Trophoblast cell (in vitro differentiated cells and primary cell): ENCODE results near the gene NEUROD2.

Experiments used
- DNase-seq, 2 donors: peaks; one replicate each; pipeline ENCODE4 v3.0.0-alpha.2; 2016
- H2AFZ ChIP-seq: 2 replicates; pipeline ENCODE4 v1.6.1; 2013; ENCODE audit warnings: low read length, moderate library complexity, mild to moderate bottlenecking; ENCODE audit not compliant: insufficient read depth, poor library complexity
- H2AK5ac ChIP-seq: 2 replicates; pipeline ENCODE4 v1.6.1; 2013; ENCODE audit warnings: mild to moderate bottlenecking, low read length
- H2BK120ac ChIP-seq: 2 replicates; pipeline ENCODE4 v1.6.1; 2013; ENCODE audit warnings: low read length, mild to moderate bottlenecking, moderate library complexity; ENCODE audit not compliant: insufficient read depth, poor library complexity
- H2BK12ac ChIP-seq: 2 replicates; pipeline ENCODE4 v1.6.1; 2013; ENCODE audit warnings: mild to moderate bottlenecking, low read length, moderate library complexity
- H2BK5ac ChIP-seq: 2 replicates; pipeline ENCODE4 v1.6.1; 2013; ENCODE audit warnings: low read length, low read depth, moderate library complexity, mild to moderate bottlenecking; ENCODE audit not compliant: poor library complexity
- H3K14ac ChIP-seq: 2 replicates; pipeline ENCODE4 v1.6.1; 2013; ENCODE audit warnings: mild to moderate bottlenecking, low read length
- H3K18ac ChIP-seq: 2 replicates; pipeline ENCODE4 v1.6.1; 2013; ENCODE audit warnings: mild to moderate bottlenecking, low read length
- H3K23ac ChIP-seq: 2 replicates; pipeline ENCODE4 v1.6.1; 2013; ENCODE audit warnings: low read length
- H3K27ac ChIP-seq: 2 replicates; pipeline ENCODE4 v1.5.1; 2013; ENCODE audit warnings: low read depth, mild to moderate bottlenecking, inconsistent platforms, low read length, moderate library complexity
- H3K27me3 ChIP-seq: 2 replicates; pipeline ENCODE4 v1.6.1; 2013; ENCODE audit warnings: inconsistent platforms, mild to moderate bottlenecking, low read length, moderate library complexity; ENCODE audit not compliant: insufficient read depth
- H3K36me3 ChIP-seq, 2 experiments: 1 replicate in 1 of 2; 2 replicates in 1 of 2; pipeline ENCODE4 v1.6.1; 2013; ENCODE audit warnings: low read length in 2 of 2, mild to moderate bottlenecking in 2 of 2, moderate library complexity in 1 of 2; ENCODE audit not compliant: insufficient read depth in 2 of 2, control insufficient read depth in 1 of 2
- H3K4ac ChIP-seq: 2 replicates; pipeline ENCODE4 v1.6.1; 2013; ENCODE audit warnings: low read depth, mild to moderate bottlenecking, low read length, moderate library complexity
- H3K4me1 ChIP-seq, 2 experiments: 1 replicate in 1 of 2; 2 replicates in 1 of 2; pipeline ENCODE4 v1.6.1; 2013; ENCODE audit warnings: low read length in 2 of 2, mild to moderate bottlenecking in 2 of 2, moderate library complexity in 1 of 2; ENCODE audit not compliant: insufficient read depth in 2 of 2, control insufficient read depth in 1 of 2
- H3K4me2 ChIP-seq: 2 replicates; pipeline ENCODE4 v1.6.1; 2013; ENCODE audit warnings: inconsistent platforms, mild to moderate bottlenecking, low read length, moderate library complexity
- H3K4me3 ChIP-seq: 2 replicates; pipeline ENCODE4 v1.5.1; 2013; ENCODE audit warnings: mild to moderate bottlenecking, low read depth, low read length, inconsistent platforms
- H3K79me1 ChIP-seq: one replicate; pipeline ENCODE4 v1.6.1; 2013; ENCODE audit warnings: low read length
- H3K79me2 ChIP-seq: 2 replicates; pipeline ENCODE4 v1.6.1; 2013; ENCODE audit warnings: low read length, mild to moderate bottlenecking; ENCODE audit not compliant: control insufficient read depth, insufficient read depth, poor library complexity
- H3K9ac ChIP-seq: 2 replicates; pipeline ENCODE4 v1.6.1; 2013; ENCODE audit warnings: mild to moderate bottlenecking, low read length
- H3K9me3 ChIP-seq: 2 replicates; pipeline ENCODE4 v1.6.1; 2013; ENCODE audit warnings: low read depth, mild to moderate bottlenecking, control low read depth, inconsistent platforms, low read length; ENCODE audit not compliant: insufficient read depth
- H4K12ac ChIP-seq: 2 replicates; pipeline ENCODE4 v1.6.1; 2013; ENCODE audit warnings: low read depth, mild to moderate bottlenecking, low read length, moderate library complexity
- H4K8ac ChIP-seq: 2 replicates; pipeline ENCODE4 v1.6.1; 2013; ENCODE audit warnings: low read depth, mild to moderate bottlenecking, low read length, moderate library complexity
- H4K91ac ChIP-seq: one replicate; pipeline ENCODE4 v1.6.1; 2013; ENCODE audit warnings: low read depth, mild to moderate bottlenecking, low read length, moderate library complexity
- WGBS: extraction: QIAGEN DNeasy Blood & Tissue Kit; methylation state at CpG from one replicate; pipeline ENCODE4 v1.1.7; 2013; ENCODE audit warnings: missing lambda C conversion rate; ENCODE audit not compliant: insufficient read length, insufficient coverage; ENCODE audit errors: extremely low coverage; 5-methylcytosine and 5-hydroxymethylcytosine counted together

Gene NEUROD2

GRCh38 chr17:39563476-39563875 is 44.2 kb downstream of the NEUROD2 start:
- Histone ChIP-seq H4K91ac (no peak overlapping the region), H3K4ac (no peak overlapping the region), H4K8ac (no peak overlapping the region), H3K9ac (no peak overlapping the region), H2BK120ac (no peak overlapping the region), H3K36me3 (peaks cover 3 to 5% of the 10 kb centered on the region in 2 experiments), H2BK12ac (no peak overlapping the region), H3K18ac (no peak overlapping the region), H3K4me1 (no peaks in the 10 kb centered on the region), H2BK5ac (no peak overlapping the region), H3K4me2 (no peak overlapping the region), H4K12ac (no peak overlapping the region), H3K27me3 (no peaks in the 10 kb centered on the region), H3K23ac (no peak overlapping the region), H3K79me1 (no peaks in the 10 kb centered on the region), H2AFZ (no peak overlapping the region), H3K79me2 (no peaks in the 10 kb centered on the region), H3K27ac (no peak overlapping the region), H3K4me3 (no peak overlapping the region), H3K14ac (no peak overlapping the region), H2AK5ac (no peak overlapping the region), H3K9me3 (no peaks in the 10 kb centered on the region)
- DNase-seq, result no peak
- WGBS, result no CpG with 5 or more reads among the region's 17 CpGs

DNA sequence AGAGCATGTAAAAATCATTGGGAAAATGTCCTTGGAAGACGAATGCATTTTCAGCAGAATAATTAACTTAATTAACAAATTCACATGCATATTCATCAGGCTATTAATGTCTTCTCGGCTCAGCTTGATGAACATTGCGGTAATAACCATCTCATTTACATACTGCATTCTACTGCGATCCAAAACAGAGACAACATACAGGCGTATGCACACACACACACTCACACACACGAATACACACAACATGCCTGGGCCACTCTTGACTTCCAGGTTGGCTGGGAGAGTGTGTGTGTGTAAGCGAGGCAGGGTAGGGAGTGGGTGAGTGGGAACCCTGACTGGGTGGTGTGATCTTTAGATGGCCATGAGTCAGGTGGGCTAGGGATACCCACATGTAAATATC is 44.7 kb downstream of the NEUROD2 start:
- Histone ChIP-seq H3K4ac (no peak overlapping the region), H3K36me3 (peaks cover 2 to 4% of the 10 kb centered on the region in 2 experiments)
- WGBS, result no CpG with 5 or more reads among the region's 7 CpGs

DNA sequence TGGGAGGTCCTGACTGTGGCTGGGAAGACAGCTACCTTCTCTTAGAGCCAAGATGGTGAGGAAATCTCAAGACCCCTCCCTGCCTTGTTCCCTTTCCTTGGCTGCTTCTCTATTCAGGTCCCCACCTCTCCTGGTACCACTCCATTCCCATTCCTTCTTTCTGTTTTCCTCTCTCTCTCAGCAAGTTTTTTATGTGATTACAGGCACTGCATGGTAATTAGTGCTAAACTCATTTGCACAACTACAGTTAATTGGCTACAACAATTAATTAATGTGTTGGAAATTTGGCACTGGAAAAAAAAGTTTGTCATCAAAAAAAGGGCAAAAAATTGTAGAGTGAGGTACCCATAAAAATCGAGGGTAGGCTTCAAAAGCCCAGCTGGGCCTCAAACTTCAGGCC is 45.3 kb downstream of the NEUROD2 start:
- Histone ChIP-seq H3K4me2 (no peak overlapping the region), H2BK12ac (no peak overlapping the region), H3K9ac (no peak overlapping the region), H3K4me1 (no peaks in the 10 kb centered on the region), H2AFZ (no peak overlapping the region), H3K79me1 (no peaks in the 10 kb centered on the region), H2BK120ac (no peak overlapping the region), H3K14ac (no peak overlapping the region), H4K12ac (no peak overlapping the region), H3K23ac (no peak overlapping the region), H3K4ac (no peak overlapping the region), H3K79me2 (no peaks in the 10 kb centered on the region), H2AK5ac (no peak overlapping the region), H4K8ac (no peak overlapping the region), H3K27ac (no peak overlapping the region), H3K18ac (no peak overlapping the region), H3K36me3 (peaks cover 2 to 4% of the 10 kb centered on the region in 2 experiments), H4K91ac (no peak overlapping the region), H3K9me3 (no peaks in the 10 kb centered on the region), H3K4me3 (no peak overlapping the region), H3K27me3 (no peaks in the 10 kb centered on the region), H2BK5ac (no peak overlapping the region)
- no CpG with 5 or more reads among the region's 1 CpG for WGBS
- no peak for DNase-seq

More for the DNA sequence above, 44.7 kb downstream of the NEUROD2 start:
- H3K9me3 ChIP-seq, result no peaks in the 10 kb centered on the region
- no peak overlapping the region for H3K9ac ChIP-seq
- H4K8ac ChIP-seq, result no peak overlapping the region
- H2AK5ac ChIP-seq, result no peak overlapping the region
- no peaks in the 10 kb centered on the region for H3K79me1 ChIP-seq
- no peaks in the 10 kb centered on the region for H3K4me1 ChIP-seq
- H3K27me3 ChIP-seq, result no peaks in the 10 kb centered on the region
- no peak overlapping the region for H4K12ac ChIP-seq
- H4K91ac ChIP-seq, result no peak overlapping the region
- H3K23ac ChIP-seq, result no peak overlapping the region
- no peak overlapping the region for H3K4me3 ChIP-seq
- DNase-seq, result no peak
- no peak overlapping the region for H3K14ac ChIP-seq
- H2BK120ac ChIP-seq, result no peak overlapping the region
- H2AFZ ChIP-seq, result no peak overlapping the region
- H3K79me2 ChIP-seq, result no peaks in the 10 kb centered on the region
- no peak overlapping the region for H2BK12ac ChIP-seq
- H3K4me2 ChIP-seq, result no peak overlapping the region
- no peak overlapping the region for H3K18ac ChIP-seq
- H3K27ac ChIP-seq, result no peak overlapping the region
- H2BK5ac ChIP-seq, result no peak overlapping the region

- no peak for DNase-seq
- H3K4me3 ChIP-seq, result no peak overlapping the region
- H2AFZ ChIP-seq, result no peak overlapping the region
- no peak overlapping the region for H3K23ac ChIP-seq
- no peak overlapping the region for H3K14ac ChIP-seq
- no peak overlapping the region for H2BK5ac ChIP-seq
- no peak overlapping the region for H4K8ac ChIP-seq
- no peak overlapping the region for H4K91ac ChIP-seq
- H3K36me3 ChIP-seq, result peaks cover 4 to 14% of the 10 kb centered on the region in 2 experiments
- H3K9me3 ChIP-seq, result no peaks in the 10 kb centered on the region
- H3K79me1 ChIP-seq, result no peaks in the 10 kb centered on the region
- no peak overlapping the region for H3K9ac ChIP-seq
- no peak overlapping the region for H2BK12ac ChIP-seq
- no peak overlapping the region for H2BK120ac ChIP-seq
- H3K18ac ChIP-seq, result no peak overlapping the region
- H3K4ac ChIP-seq, result no peak overlapping the region
- no peak overlapping the region for H3K27ac ChIP-seq
- no peak overlapping the region for H4K12ac ChIP-seq
- H3K79me2 ChIP-seq, result no peaks in the 10 kb centered on the region
- no CpG with 5 or more reads among the region's 1 CpG for WGBS
- H3K4me2 ChIP-seq, result no peak overlapping the region
- H3K4me1 ChIP-seq, result no peaks in the 10 kb centered on the region
- no peaks in the 10 kb centered on the region for H3K27me3 ChIP-seq
- H2AK5ac ChIP-seq, result no peak overlapping the region
Measured at GRCh38 chr17:39556423-39556822, 51.3 kb downstream of the NEUROD2 start.
